Stimulated activated CD4-positive, alpha-beta T cell treated with anti-CD3 and anti-CD28 coated beads, Interleukin-2, amount 100 ng/mL, for 24 hours (primary cell): Measurements from ENCODE around the gene KHDC4.

Source experiments
- DNase-seq, 2 donors: peaks; one replicate each; pipeline ENCODE4 v3.0.0-alpha.2; 2020

The KHDC4 gene

GRCh38 chr1:155968670-155969069 lies 34.5 kb upstream of the KHDC4 start:
- no peak for DNase-seq

GRCh38 chr1:155968051-155968400 lies 33.8 kb upstream of the KHDC4 start:
- no peak for DNase-seq

DNA sequence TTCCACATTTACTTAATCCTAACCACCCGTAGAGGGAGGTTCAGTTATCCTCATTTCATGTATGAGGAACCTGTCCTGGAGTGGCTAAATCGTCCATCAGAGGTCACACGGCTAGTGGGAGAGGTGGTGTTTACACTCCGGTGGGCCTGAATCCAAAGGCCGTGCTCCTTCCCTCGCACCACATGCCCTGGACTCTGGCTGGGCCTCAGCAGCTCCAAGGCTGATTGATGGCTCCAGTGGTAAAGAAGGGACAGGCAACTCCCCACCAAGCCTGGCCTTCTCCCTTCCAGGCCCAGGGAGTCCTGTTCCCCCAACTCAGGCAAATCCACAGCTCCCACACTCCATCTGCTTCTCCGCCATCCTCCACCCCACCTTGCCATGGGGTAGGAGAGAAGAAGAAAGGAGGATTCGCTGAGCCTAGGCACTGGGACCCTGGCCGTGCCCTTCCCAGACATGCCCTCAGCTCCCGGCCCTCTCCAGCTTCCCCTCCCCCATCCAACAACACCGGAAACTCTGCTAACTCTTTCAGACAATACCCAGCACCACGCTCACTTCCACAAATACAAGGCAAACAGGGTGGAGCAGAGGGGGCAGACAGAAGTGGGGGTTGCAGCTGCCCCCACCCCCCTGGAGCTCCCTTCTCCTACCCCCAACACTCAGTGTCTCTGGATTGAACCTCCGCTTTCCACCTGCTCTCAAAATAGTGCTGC lies 33.3 kb upstream of the KHDC4 start:
- DNase-seq, result no peak

DNA sequence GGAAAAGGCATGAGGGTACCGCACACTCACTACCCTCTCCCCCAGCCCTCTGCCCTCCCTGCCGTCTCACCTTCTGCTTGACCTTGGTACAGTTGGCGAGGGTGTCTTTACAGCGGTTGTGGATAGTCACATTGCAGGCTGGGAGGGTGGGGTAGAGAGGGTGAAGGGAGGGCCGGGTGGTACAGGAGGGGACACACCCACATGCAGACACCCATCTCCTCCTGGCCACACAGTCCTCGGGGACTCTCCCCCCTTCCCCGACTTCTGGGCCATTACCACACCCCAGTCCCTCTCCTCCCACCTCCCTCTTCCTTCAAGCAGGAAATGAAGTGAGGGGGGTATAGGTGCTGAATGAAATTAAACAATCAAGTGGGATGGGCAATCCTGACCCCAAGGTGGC lies 32.5 kb upstream of the KHDC4 start:
- DNase-seq, result no peak

GRCh38 chr1:155966135-155966534 lies 31.9 kb upstream of the KHDC4 start:
- no peak for DNase-seq

DNA sequence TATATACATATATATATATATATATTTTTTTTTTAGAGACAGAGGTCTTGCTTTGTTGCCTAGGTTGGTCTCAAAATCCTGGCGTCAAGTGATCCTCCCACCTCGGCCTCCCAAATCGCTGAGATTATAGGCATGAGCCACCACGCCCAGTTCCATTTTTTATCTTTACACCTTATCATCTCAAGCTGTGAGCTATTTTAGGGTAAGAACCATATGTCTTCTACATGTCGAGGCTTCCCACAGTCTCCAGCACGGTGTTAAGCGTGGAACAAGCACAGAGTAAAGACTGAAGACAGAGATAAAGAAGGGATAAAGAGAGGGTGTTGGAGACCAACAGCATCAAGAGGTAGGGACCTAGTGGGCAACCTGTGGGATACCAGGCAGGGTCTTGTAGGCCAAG lies 30.0 kb upstream of the KHDC4 start:
- DNase-seq, result no peak

GRCh38 chr1:155962599-155963211 lies 28.5 kb upstream of the KHDC4 start:
- no peak for DNase-seq

- DNase-seq, result peak in 1 of 2 donors; percentile 23
These were observed 27.7 kb upstream of the KHDC4 start for GRCh38 chr1:155961937-155962336.

- no peak for DNase-seq
These were observed 26.0 kb upstream of the KHDC4 start for GRCh38 chr1:155960081-155960745.

GRCh38 chr1:155957411-155957915 lies 23.2 kb upstream of the KHDC4 start:
- no peak for DNase-seq

GRCh38 chr1:155954645-155955044 lies 20.4 kb upstream of the KHDC4 start:
- DNase-seq, result no peak

DNA sequence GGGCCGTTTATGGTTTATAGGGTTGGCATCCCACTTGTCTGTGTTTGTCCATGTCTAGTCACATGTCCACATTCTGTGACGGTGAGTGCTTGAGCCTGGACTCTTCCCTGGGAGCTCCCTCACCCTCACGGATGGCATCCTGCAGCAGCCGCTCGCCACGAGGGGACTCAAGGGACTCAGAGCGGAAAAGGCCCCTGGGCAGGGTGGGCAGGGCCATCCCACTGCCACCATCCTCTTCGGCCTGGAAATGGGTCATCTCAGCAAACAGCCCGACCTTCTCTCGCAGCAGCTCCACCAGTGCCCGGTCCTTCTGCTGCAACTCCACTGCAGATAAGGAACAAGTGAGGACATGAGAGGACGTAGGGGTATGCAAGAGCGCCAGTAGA lies 18.3 kb upstream of the KHDC4 start:
- no peak for DNase-seq

- no peak for DNase-seq
These were observed 17.7 kb upstream of the KHDC4 start for GRCh38 chr1:155951753-155952504.

GRCh38 chr1:155950829-155951228 lies 16.6 kb upstream of the KHDC4 start:
- DNase-seq, result no peak

DNA sequence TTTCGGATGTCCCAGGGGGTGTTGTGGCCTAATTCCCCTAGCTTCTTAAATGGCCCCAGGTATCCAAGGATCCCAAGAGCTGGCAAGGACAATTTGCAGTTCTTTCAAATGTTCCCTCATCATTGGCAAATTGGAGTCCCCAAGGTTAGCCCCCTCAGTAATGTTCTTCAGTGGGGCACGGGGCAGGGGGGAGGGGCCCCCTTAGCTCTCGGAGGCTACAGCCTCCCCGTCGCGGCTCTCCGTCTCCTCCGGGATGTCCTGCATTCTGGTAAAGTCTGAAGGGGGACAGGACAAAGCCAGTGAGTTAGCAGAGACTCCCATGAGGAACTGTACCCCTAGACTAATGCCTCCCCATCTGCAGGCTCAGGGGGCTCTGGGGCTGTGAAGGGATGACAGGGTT lies 13.5 kb upstream of the KHDC4 start:
- DNase-seq, result no peak

- DNase-seq, result no peak
These were observed 13.1 kb upstream of the KHDC4 start for GRCh38 chr1:155947292-155947691.

- no peak for DNase-seq
These were observed 12.5 kb upstream of the KHDC4 start for GRCh38 chr1:155946633-155947219.

GRCh38 chr1:155944444-155944799 lies 10.2 kb upstream of the KHDC4 start:
- no peak for DNase-seq

DNA sequence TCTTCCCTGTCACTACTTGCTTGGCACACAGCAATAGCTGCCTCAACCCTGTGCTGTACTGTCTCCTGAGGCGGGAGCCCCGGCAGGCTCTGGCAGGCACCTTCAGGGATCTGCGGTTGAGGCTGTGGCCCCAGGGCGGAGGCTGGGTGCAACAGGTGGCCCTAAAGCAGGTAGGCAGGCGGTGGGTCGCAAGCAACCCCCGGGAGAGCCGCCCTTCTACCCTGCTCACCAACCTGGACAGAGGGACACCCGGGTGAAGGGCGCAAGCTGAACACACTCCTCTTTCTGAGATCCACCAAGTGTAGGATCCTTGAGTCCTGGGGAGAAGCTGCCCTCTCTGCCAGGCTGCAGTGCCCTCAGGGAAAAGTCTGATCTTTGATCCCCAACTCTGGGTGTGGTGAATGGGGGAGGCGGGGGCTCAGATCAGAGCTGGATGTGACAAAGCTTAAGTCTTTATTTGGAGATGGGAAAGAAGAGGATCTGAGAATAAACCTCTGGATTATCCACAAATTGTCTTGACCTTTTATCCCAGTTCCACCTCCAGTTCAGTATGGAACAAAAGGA lies 8.4 kb upstream of the KHDC4 start:
- DNase-seq, result no peak

- no peak for DNase-seq
These were observed 7.8 kb upstream of the KHDC4 start for GRCh38 chr1:155941845-155942531.

DNA sequence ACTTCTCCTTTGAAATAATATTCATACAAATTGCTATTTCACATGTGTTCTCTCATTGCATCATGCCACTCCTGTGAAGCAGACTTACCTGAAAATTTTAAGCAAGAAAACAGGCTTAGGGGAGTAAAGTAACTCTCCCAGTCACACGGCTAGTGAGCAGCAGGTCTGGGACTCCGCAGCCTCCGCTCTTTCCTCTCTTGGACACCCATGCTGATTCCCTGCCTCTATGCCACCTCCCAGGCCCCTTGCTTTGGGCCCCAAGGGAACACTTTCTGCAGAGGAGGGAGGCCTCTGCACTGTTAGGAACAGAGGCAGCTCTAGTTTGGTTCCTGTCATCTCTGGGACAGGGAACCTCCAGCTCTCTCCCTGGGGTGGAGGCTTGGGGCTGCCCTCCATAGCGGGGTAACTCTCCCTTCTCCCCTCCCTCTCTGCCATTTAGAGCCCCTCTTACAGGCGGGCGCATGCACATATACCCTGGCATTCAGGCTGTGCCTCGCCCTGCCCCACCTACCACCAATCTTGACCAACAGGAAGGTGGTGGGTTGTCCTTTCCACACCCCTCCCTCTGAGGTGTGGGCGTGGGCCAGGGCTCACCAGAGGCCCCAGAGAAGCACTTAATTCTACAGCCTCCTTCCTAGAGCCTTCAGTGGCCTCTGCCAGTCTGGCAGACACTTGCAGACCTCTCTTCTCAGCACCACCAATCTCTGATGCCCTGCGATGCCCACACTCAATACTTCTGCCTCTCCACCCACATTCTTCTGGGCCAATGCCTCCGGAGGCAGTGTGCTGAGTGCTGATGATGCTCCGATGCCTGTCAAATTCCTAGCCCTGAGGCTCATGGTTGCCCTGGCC lies 7.0 kb upstream of the KHDC4 start, which contains the start of gene RXFP4:
TSS of gene RXFP4 (plus strand) at position 646 of the 852 bp plus-strand sequence. CDS start at position 718, 72 bp downstream.
- DNase-seq, result no peak
